Esophagus squamous epithelium (tissue), 4 donors: Measurements from ENCODE around the gene ZNF283.

Experiments
- CTCF ChIP-seq, 6 experiments: fragments of 450-650 bp in 4 of 6; fragments of 200-600 bp in 2 of 6; sonication (generic) in 2 of 6; IDR thresholded peaks; one replicate each; pipeline ENCODE4 v1.5.1; 2016 to 2019; ENCODE audit warnings: antibody characterized with exemption in 6 of 6, mild to moderate bottlenecking in 4 of 6, moderate library complexity in 4 of 6
- POLR2A ChIP-seq, 4 donors: fragments of 450-650 bp; IDR thresholded peaks; one replicate each; pipeline ENCODE4 v1.6.1; 2017; ENCODE audit warnings: antibody characterized with exemption in 4 of 4, mild to moderate bottlenecking in 4 of 4, moderate library complexity in 3 of 4

GRCh38 chr19:43802216-43802951 lies 24.7 kb upstream of the ZNF283 start, which contains the start of gene LYPD5:
- TF ChIP-seq CTCF (IDR thresholded peaks at IDR 0.05) (no peak), POLR2A (IDR thresholded peaks at IDR 0.05) (no peak)
